Measurements from ENCODE around the gene GOLGA8R. TPM values are rescaled to one million over a fixed set of nuclear protein-coding genes. Genes with fewer than 3 reads are reported as not detected.
"Not testable (repeated sequence)": the region's sequence is repeated elsewhere in the genome, so short reads cannot be mapped to it uniquely, and the experiment has no call there.

GOLGA8R gene
- 10 to 100 TPM in 1 of 3 donors, 1 to 10 TPM in 2; 4.7 to 11.7 (median 8.0) TPM for polyA plus RNA-seq (ENCODE audit: insufficient read length in 3 of 3)
- long read RNA-seq, donor 1: 0 reads
- long read RNA-seq, donor 2: 0 reads
- long read RNA-seq, donor 3: 0 reads
- long read RNA-seq, donor 4: 0 reads
- long read RNA-seq, donor 5, partial matches to known transcripts: 0 of 1 reads
- long read RNA-seq, donor 5, other reads (novel, unspliced or antisense): 0 of 1 reads
- long read RNA-seq, donor 6: 0 reads
- long read RNA-seq, donor 7: 0 reads
- long read RNA-seq, donor 8: 0 reads
- long read RNA-seq, donor 9: 0 reads
- long read RNA-seq, donor 10: 0 reads
- long read RNA-seq, donor 11: 0 reads
- long read RNA-seq, donor 12, partial matches to known transcripts: 0 of 1 reads
- long read RNA-seq, donor 12, other reads (novel, unspliced or antisense): 0 of 1 reads
- long read RNA-seq, donor 13, partial matches to known transcripts: 0 of 2 reads
- long read RNA-seq, donor 13, other reads (novel, unspliced or antisense): 0 of 2 reads
- long read RNA-seq, donor 14: 0 reads
- long read RNA-seq, donor 15: 0 reads
- long read RNA-seq, donor 16: 0 reads

GRCh38 chr15:30414160-30414559 lies at the start of gene GOLGA8R:
TSS of gene GOLGA8R (minus strand) at chr15:30414260. CDS start at chr15:30414162, 98 bp downstream.
- not testable (repeated sequence) for DNase-seq

GRCh38 chr15:30463849-30464248 lies 49.8 kb upstream of the GOLGA8R start:
- DNase-seq: not testable (repeated sequence)

- not testable (repeated sequence) for DNase-seq
These were observed 48.1 kb upstream of the GOLGA8R start for GRCh38 chr15:30462176-30462575.

GRCh38 chr15:30452702-30453101 lies 38.6 kb upstream of the GOLGA8R start:
- not testable (repeated sequence) for DNase-seq

- not testable (repeated sequence) for DNase-seq
These were observed 24.3 kb upstream of the GOLGA8R start for GRCh38 chr15:30438348-30438747.

- not testable (repeated sequence) for DNase-seq
These were observed 21.8 kb upstream of the GOLGA8R start for GRCh38 chr15:30435878-30436277.

- DNase-seq: not testable (repeated sequence)
These were observed 6.7 kb upstream of the GOLGA8R start for GRCh38 chr15:30420723-30421122.

- not testable (repeated sequence) for DNase-seq
These were observed 6.4 kb downstream of the GOLGA8R start for GRCh38 chr15:30407636-30408035.

- DNase-seq: not testable (repeated sequence)
These were observed 15.1 kb downstream of the GOLGA8R start for GRCh38 chr15:30398988-30399387.

GRCh38 chr15:30393664-30393991 lies 20.4 kb downstream of the GOLGA8R start:
- DNase-seq: not testable (repeated sequence)

GRCh38 chr15:30392766-30393663 lies 21.0 kb downstream of the GOLGA8R start, which contains the start of gene CHRFAM7A:
TSS of gene CHRFAM7A (minus strand) at chr15:30393540. CDS start at chr15:30383351, 10,189 bp downstream.
- not testable (repeated sequence) for DNase-seq

- not testable (repeated sequence) for DNase-seq
These were observed 27.7 kb downstream of the GOLGA8R start for GRCh38 chr15:30386318-30386887.

- not testable (repeated sequence) for DNase-seq
These were observed 37.0 kb downstream of the GOLGA8R start for GRCh38 chr15:30377082-30377413.

- DNase-seq: not testable (repeated sequence)
These were observed 37.5 kb downstream of the GOLGA8R start for GRCh38 chr15:30376375-30377081.

- DNase-seq: not testable (repeated sequence)
These were observed 38.2 kb downstream of the GOLGA8R start for GRCh38 chr15:30375872-30376271.

GRCh38 chr15:30374862-30375261 lies 39.2 kb downstream of the GOLGA8R start:
- DNase-seq: not testable (repeated sequence)

- not testable (repeated sequence) for DNase-seq
These were observed 45.8 kb downstream of the GOLGA8R start for GRCh38 chr15:30368271-30368670.

- not testable (repeated sequence) for DNase-seq
These were observed 46.8 kb downstream of the GOLGA8R start for GRCh38 chr15:30367246-30367645.

- not testable (repeated sequence) for DNase-seq
These were observed 52.7 kb downstream of the GOLGA8R start for GRCh38 chr15:30361404-30361803.

- not testable (repeated sequence) for DNase-seq
These were observed 53.1 kb downstream of the GOLGA8R start for GRCh38 chr15:30360990-30361389.

- DNase-seq: not testable (repeated sequence)
These were observed 59.0 kb downstream of the GOLGA8R start for GRCh38 chr15:30355043-30355442.
